ENCODE results near the gene USP27X. TPM values are rescaled to one million over a fixed set of nuclear protein-coding genes. Genes with fewer than 3 reads are reported as not detected.
A peak's percentile ranks its signal among the peaks of the same experiment; 100 is the strongest.

The USP27X gene
- total RNA-seq, 3 donors from 2014 or later (not counting 1 experiment from before 2014, with no cell fraction given): 1.7 to 2.4 (median 2.0) TPM

DNA sequence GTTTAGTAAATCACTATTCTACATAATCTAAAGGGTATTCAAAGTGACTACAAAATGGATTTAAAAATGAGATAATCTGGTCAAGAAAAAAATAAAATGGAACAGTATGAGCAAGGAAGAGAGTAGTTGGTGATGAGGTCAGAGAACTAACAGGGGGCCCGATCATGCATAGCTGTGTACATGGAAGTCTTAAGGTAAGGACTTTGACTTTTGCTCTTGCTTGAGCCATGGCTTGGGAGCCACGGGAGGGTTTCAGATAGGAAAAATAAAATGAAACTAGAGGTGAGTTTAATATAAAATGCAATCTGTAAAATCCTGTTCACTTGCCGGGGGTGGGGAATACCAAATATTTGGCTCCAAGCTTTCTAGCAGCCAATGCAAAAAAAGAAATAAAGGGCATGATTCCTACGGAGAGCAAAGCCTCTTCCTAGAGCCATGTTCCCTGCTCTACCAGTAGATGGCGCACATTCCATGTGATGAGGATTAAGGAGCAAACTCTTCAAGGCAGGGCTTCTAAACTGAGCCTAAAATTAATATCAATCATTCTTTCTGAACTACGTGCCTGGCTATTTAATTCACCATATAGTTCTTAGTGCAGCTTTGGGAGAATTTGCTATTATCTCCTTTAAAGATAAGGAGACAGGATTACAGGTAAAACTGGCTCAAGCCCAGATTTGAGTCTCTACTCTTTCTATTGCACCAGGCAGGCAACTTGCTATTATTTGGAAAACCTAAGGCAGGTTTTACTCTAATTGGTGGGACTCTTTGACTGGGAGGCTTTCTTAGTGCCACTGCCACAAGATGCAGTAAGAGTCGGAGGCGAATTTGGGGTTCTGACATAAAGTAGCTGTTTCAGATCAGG lies 36.3 kb downstream of the USP27X start:
- no peaks in the 10 kb centered on the region for H3K36me3 ChIP-seq (ENCODE audit: control insufficient read depth, insufficient read depth, low read length)
- no peaks in the 10 kb centered on the region for H3K27me3 ChIP-seq (ENCODE audit: control insufficient read depth, insufficient read depth, low read length)
- H3K4me3 ChIP-seq (ENCODE audit: low read length): no peak overlapping the region
- WGBS (ENCODE audit: insufficient coverage): 39% methylated on average over 7 of the region's 8 CpGs
- ATAC-seq (peak; percentile 71 to 85 (median 78)), DNase-seq (peak; percentile 17 to 78)
- H3K27me3 Mint-ChIP-seq (ENCODE audit: low read depth in 2 of 2): no peaks in the 10 kb centered on the region
- no peak overlapping the region for H3K4me3 Mint-ChIP-seq
- H3K9me3 Mint-ChIP-seq: no peaks in the 10 kb centered on the region
- no peak overlapping the region for H3K27ac Mint-ChIP-seq
- no peaks in the 10 kb centered on the region for H3K4me1 ChIP-seq (ENCODE audit: control insufficient read depth, insufficient read depth, low read length)
- no peaks in the 10 kb centered on the region for H3K4me1 Mint-ChIP-seq
- H3K9me3 ChIP-seq (ENCODE audit: control insufficient read depth, insufficient read depth, low read length): no peaks in the 10 kb centered on the region
- H3K36me3 Mint-ChIP-seq: no peaks in the 10 kb centered on the region
- TF ChIP-seq CTCF (IDR thresholded peaks at IDR 0.05): peak; percentile 63
- H3K27ac ChIP-seq (ENCODE audit: low read length): no peak overlapping the region
- intact Hi-C loops (cut with micrococcal nuclease): loop anchor here (1.0 kb wide), 1 partner anchor 665 kb away; no protein-coding TSS in a partner anchor

- Mint-ChIP-seq H3K27me3 (ENCODE audit: low read depth in 2 of 2) (no peaks in the 10 kb centered on the region), H3K4me3 (no peak overlapping the region), H3K4me1 (no peaks in the 10 kb centered on the region), H3K27ac (no peak overlapping the region), H3K36me3 (no peaks in the 10 kb centered on the region), H3K9me3 (no peaks in the 10 kb centered on the region)
- peak; percentile 67 for TF ChIP-seq CTCF (IDR thresholded peaks at IDR 0.05)
- no peak for ATAC-seq
- no peaks in the 10 kb centered on the region for H3K27me3 ChIP-seq (ENCODE audit: control insufficient read depth, insufficient read depth, low read length)
- no peak overlapping the region for H3K27ac ChIP-seq (ENCODE audit: low read length)
- H3K4me1 ChIP-seq (ENCODE audit: control insufficient read depth, insufficient read depth, low read length): peaks cover 8% of the 10 kb centered on the region
- DNase-seq: peak; percentile 15 to 61
- no peak overlapping the region for H3K4me3 ChIP-seq (ENCODE audit: low read length)
- WGBS (ENCODE audit: insufficient coverage): 58% methylated on average over 4 of the region's 8 CpGs
- H3K36me3 ChIP-seq (ENCODE audit: control insufficient read depth, insufficient read depth, low read length): no peaks in the 10 kb centered on the region
- H3K9me3 ChIP-seq (ENCODE audit: control insufficient read depth, insufficient read depth, low read length): no peaks in the 10 kb centered on the region
- intact Hi-C loops (cut with micrococcal nuclease): no loop called here
These were observed 40.3 kb downstream of the USP27X start for GRCh38 chrX:49919617-49920016.

- H3K36me3 Mint-ChIP-seq: no peaks in the 10 kb centered on the region
- DNase-seq: no peak
- H3K27ac Mint-ChIP-seq: no peak overlapping the region
- no peak overlapping the region for H3K4me3 ChIP-seq (ENCODE audit: low read length)
- no peak for TF ChIP-seq CTCF (IDR thresholded peaks at IDR 0.05)
- no peak overlapping the region for H3K4me3 Mint-ChIP-seq
- H3K9me3 Mint-ChIP-seq: no peaks in the 10 kb centered on the region
- no peak overlapping the region for H3K27ac ChIP-seq (ENCODE audit: low read length)
- no peak for ATAC-seq
- intact Hi-C loops (cut with micrococcal nuclease): no loop called here
- H3K4me1 Mint-ChIP-seq: no peaks in the 10 kb centered on the region
- H3K9me3 ChIP-seq (ENCODE audit: control insufficient read depth, insufficient read depth, low read length): no peaks in the 10 kb centered on the region
- peaks cover 0 to 7% of the 10 kb centered on the region in 2 donors for H3K27me3 Mint-ChIP-seq (ENCODE audit: low read depth in 2 of 2)
- no peaks in the 10 kb centered on the region for H3K27me3 ChIP-seq (ENCODE audit: control insufficient read depth, insufficient read depth, low read length)
- no peaks in the 10 kb centered on the region for H3K36me3 ChIP-seq (ENCODE audit: control insufficient read depth, insufficient read depth, low read length)
- peaks cover 8% of the 10 kb centered on the region for H3K4me1 ChIP-seq (ENCODE audit: control insufficient read depth, insufficient read depth, low read length)
- 96% methylated on average over 2 of the region's 2 CpGs for WGBS (ENCODE audit: insufficient coverage)
These were observed 41.8 kb downstream of the USP27X start for GRCh38 chrX:49921109-49921508.

Data from natural killer cell (primary cell).